MM.1S (cell line): ENCODE data around the gene PCDH17.

Experiments used
- EZH2phosphoT487 ChIP-seq: fragments of 300-600 bp; sonication (generic); IDR thresholded peaks from 2 replicates; pipeline ENCODE4 v1.6.1; 2018; ENCODE audit warnings: antibody characterized with exemption, low read length
- TF ChIP-seq, protein P1 (sequence below): fragments of 300-600 bp; sonication (generic); IDR thresholded peaks from 2 replicates; pipeline ENCODE4 v1.5.1; 2016; ENCODE audit warnings: antibody characterized with exemption, low read length, mixed read lengths

DNA sequence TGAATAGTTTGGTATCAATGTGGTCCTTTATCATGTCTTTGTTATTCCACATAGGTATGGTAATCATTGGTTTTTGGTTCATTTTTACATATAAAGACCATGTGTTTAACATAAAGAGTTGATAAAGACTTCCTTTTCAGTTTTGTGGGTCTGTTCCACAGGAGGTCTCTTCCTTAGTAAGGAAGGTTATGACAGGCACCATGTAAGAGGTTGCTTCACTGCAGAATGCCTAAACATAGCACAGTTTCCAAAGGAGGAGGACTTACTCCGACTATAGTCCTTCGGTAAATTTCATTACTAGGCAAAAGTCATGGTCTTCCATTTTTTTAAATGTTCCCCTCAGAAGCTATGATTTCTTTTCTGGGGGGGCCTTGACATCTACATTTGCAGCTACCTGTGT, 27.1 kb upstream of the PCDH17 start:
- TF ChIP-seq EZH2phosphoT487 = no peak
- TF ChIP-seq, protein P1, sequence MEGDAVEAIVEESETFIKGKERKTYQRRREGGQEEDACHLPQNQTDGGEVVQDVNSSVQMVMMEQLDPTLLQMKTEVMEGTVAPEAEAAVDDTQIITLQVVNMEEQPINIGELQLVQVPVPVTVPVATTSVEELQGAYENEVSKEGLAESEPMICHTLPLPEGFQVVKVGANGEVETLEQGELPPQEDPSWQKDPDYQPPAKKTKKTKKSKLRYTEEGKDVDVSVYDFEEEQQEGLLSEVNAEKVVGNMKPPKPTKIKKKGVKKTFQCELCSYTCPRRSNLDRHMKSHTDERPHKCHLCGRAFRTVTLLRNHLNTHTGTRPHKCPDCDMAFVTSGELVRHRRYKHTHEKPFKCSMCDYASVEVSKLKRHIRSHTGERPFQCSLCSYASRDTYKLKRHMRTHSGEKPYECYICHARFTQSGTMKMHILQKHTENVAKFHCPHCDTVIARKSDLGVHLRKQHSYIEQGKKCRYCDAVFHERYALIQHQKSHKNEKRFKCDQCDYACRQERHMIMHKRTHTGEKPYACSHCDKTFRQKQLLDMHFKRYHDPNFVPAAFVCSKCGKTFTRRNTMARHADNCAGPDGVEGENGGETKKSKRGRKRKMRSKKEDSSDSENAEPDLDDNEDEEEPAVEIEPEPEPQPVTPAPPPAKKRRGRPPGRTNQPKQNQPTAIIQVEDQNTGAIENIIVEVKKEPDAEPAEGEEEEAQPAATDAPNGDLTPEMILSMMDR = no peak
